ENCODE measurements around the gene PPFIBP1. TPM values are rescaled to one million over a fixed set of nuclear protein-coding genes. Genes with fewer than 3 reads are reported as not detected.

The PPFIBP1 gene
- polyA plus RNA-seq, 1 experiment: 47.5 TPM

DNA sequence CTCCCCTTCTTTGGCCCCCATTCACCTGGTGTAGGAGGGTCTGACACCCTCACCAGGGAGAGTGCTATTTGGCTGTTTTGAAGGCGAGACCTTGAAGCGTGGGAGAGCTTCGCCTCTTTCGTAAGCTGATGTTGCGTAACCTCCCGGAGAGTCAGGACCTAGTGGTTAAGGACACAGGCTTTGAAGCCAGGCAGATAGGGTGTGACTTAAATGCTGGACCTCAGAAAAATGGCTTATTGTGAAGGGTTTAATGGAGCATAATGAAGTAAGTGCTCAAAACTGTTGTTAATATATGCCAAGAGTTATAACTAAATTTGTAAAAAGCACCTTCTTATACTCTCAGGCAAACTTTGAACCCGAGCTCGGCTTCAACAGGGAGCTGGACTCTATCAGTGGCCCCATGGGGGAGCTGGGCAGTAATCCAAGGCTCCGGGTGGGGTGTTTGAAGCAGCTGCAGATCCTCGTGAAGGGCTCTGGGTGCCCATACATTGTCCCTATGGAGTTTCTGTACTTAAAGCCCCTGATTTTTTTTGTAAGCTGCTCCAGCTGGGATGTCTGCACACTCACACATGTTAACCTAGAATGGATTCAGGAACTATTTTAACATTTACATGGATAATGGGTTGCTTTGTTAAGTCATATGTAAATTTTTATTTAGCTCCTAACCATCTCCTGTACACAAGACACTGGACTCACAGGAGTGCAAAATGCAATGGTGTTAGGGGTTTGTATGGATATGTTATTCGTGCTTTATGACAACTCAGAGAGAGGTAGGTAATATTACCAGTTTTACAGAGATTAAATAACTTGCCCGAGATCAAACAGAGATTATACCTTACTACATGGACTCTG, 26.0 kb downstream of the PPFIBP1 start:
- no peaks in the 10 kb centered on the region for H3K36me3 ChIP-seq (ENCODE audit: control insufficient read depth, insufficient read depth, low read length)
- peak; percentile 86 for DNase-seq (ENCODE audit: low read depth)
- CTCF ChIA-PET: interaction anchor here (1.0 to 1.9 kb wide), 2 partner anchors 10 to 75 kb away, joined by 3 to 5 read pairs; no protein-coding TSS in a partner anchor
- TF ChIP-seq, protein P1, sequence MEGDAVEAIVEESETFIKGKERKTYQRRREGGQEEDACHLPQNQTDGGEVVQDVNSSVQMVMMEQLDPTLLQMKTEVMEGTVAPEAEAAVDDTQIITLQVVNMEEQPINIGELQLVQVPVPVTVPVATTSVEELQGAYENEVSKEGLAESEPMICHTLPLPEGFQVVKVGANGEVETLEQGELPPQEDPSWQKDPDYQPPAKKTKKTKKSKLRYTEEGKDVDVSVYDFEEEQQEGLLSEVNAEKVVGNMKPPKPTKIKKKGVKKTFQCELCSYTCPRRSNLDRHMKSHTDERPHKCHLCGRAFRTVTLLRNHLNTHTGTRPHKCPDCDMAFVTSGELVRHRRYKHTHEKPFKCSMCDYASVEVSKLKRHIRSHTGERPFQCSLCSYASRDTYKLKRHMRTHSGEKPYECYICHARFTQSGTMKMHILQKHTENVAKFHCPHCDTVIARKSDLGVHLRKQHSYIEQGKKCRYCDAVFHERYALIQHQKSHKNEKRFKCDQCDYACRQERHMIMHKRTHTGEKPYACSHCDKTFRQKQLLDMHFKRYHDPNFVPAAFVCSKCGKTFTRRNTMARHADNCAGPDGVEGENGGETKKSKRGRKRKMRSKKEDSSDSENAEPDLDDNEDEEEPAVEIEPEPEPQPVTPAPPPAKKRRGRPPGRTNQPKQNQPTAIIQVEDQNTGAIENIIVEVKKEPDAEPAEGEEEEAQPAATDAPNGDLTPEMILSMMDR (IDR thresholded peaks at IDR 0.05; ENCODE audit: insufficient read depth, low read depth, low read length): no peak
- no peak overlapping the region for H3K4me3 ChIP-seq (ENCODE audit: low read depth, low read length)
- no peaks in the 10 kb centered on the region for H3K27me3 ChIP-seq (ENCODE audit: control insufficient read depth, insufficient read depth, low read length)
- POLR2A ChIA-PET: no interaction called here

DNA sequence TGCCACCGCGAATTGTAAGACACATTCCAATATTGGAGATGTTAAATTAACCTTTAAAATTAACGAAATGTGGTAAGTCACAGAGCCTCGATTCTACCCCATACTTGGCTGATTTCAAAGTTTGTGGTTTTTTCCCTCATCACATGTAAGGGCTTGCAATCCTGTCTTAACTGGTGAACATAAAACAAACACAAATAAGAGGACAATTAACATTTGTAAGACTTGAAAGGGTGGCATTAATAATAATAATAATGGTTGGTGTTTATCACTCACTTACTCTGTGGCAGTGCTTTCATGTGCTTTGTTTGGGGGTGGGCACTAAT, 26.6 kb downstream of the PPFIBP1 start:
- ChIA-PET CTCF (interaction anchor here (1.0 to 1.9 kb wide), 3 partner anchors 11 to 74 kb away, joined by 3 to 5 read pairs (median 4); no protein-coding TSS in a partner anchor), POLR2A (no interaction called here)
- H3K27me3 ChIP-seq (ENCODE audit: control insufficient read depth, insufficient read depth, low read length): no peaks in the 10 kb centered on the region
- no peak overlapping the region for H3K4me3 ChIP-seq (ENCODE audit: low read depth, low read length)
- no peaks in the 10 kb centered on the region for H3K36me3 ChIP-seq (ENCODE audit: control insufficient read depth, insufficient read depth, low read length)
- no peak for DNase-seq (ENCODE audit: low read depth)
- TF ChIP-seq, protein P1 (IDR thresholded peaks at IDR 0.05; ENCODE audit: insufficient read depth, low read depth, low read length): no peak

- no peak for DNase-seq (ENCODE audit: low read depth)
- TF ChIP-seq, protein P1 (IDR thresholded peaks at IDR 0.05; ENCODE audit: insufficient read depth, low read depth, low read length): no peak
- no peaks in the 10 kb centered on the region for H3K27me3 ChIP-seq (ENCODE audit: control insufficient read depth, insufficient read depth, low read length)
- no peak overlapping the region for H3K4me3 ChIP-seq (ENCODE audit: low read depth, low read length)
- CTCF ChIA-PET: interaction anchor here (0.6 to 1.3 kb wide), 4 partner anchors 13 to 119 kb away, joined by 3 to 4 read pairs (median 4); no protein-coding TSS in a partner anchor
- H3K36me3 ChIP-seq (ENCODE audit: control insufficient read depth, insufficient read depth, low read length): no peaks in the 10 kb centered on the region
- POLR2A ChIA-PET: no interaction called here
Measured at GRCh38 chr12:27551172-27551840, 27.3 kb downstream of the PPFIBP1 start.

DNA sequence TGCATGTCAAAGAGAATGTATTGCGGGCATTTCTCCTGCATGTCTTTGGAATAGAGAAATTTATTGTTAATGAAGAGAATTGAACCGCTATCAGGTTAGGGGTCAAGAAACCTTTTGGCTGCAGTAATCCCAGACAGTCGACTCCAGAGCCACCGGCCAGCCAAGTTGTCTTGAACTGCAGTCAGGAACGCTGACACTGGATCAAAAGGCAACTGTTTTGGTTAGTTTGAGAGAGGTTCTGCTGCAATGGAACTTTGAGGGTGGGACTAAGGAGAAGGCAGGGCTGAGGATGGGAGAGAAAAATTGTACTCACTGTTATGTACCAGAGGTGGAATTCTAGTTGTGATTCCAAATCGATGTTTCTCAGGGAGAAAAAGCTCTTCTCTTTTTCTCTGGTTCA, 28.2 kb downstream of the PPFIBP1 start:
- Histone ChIP-seq H3K4me3 (ENCODE audit: low read depth, low read length) (no peak overlapping the region), H3K36me3 (ENCODE audit: control insufficient read depth, insufficient read depth, low read length) (no peaks in the 10 kb centered on the region), H3K27me3 (ENCODE audit: control insufficient read depth, insufficient read depth, low read length) (no peaks in the 10 kb centered on the region)
- ChIA-PET CTCF (no interaction called here), POLR2A (no interaction called here)
- DNase-seq (ENCODE audit: low read depth): no peak
- TF ChIP-seq, protein P1 (IDR thresholded peaks at IDR 0.05; ENCODE audit: insufficient read depth, low read depth, low read length): no peak

DNA sequence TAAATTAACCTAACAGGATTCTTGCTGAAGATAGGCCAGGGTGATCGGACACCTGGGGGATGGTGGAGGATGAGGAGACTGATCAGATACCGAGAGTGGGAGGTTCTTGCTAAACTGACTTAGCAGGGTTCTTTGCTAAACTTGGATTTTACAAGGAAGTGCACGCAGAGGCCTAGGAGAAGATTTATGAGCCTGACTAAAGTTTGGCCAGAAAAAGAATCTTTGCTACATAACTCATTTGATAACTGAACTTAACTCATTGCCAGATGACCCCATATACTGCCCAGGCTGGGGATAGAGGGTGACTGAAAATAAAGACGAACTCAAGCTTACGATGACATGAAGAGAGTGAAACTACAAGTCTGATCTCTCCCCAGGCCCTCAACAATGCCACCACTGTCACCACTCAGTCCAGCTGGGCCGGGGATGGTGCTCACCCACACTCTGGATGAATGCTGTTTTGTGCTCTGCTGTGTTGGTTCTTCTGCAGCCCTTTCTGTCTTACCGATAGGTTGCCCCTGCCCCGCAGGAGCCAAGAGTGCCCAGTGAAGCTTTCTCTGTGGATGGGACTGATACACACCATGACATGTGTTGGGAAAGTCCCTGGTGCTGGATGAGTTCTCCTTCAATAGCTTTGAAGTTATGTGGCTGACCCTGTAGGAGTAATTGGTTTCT, 29.0 kb downstream of the PPFIBP1 start:
- ChIA-PET POLR2A (no interaction called here), CTCF (interaction anchor here (0.6 to 0.7 kb wide), 2 partner anchors 22 to 114 kb away, joined by 3 read pairs; no protein-coding TSS in a partner anchor)
- Histone ChIP-seq H3K36me3 (ENCODE audit: control insufficient read depth, insufficient read depth, low read length) (no peaks in the 10 kb centered on the region), H3K27me3 (ENCODE audit: control insufficient read depth, insufficient read depth, low read length) (no peaks in the 10 kb centered on the region), H3K4me3 (ENCODE audit: low read depth, low read length) (no peak overlapping the region)
- no peak for DNase-seq (ENCODE audit: low read depth)
- TF ChIP-seq, protein P1 (IDR thresholded peaks at IDR 0.05; ENCODE audit: insufficient read depth, low read depth, low read length): no peak
